Nephron progenitor cell (in vitro differentiated cells): ENCODE data around the gene PDZD4.

Experiments
- DNase-seq: peaks from one replicate; pipeline ENCODE4 v3.0.0; 2021
- H3K27ac Mint-ChIP-seq: 2 replicates; pipeline ENCODE4 v1.8.0; 2021; ENCODE audit warnings: mild to moderate bottlenecking, moderate library complexity, mixed read lengths
- H3K27me3 Mint-ChIP-seq: 2 replicates; pipeline ENCODE4 v1.8.0; 2021; ENCODE audit warnings: mild to moderate bottlenecking, low read depth, mixed read lengths; ENCODE audit not compliant: poor library complexity
- H3K36me3 Mint-ChIP-seq: 2 replicates; pipeline ENCODE4 v1.8.0; 2021; ENCODE audit warnings: low read depth, mixed read lengths
- H3K4me1 Mint-ChIP-seq: 2 replicates; pipeline ENCODE4 v1.8.0; 2021; ENCODE audit warnings: mixed read lengths
- H3K4me3 Mint-ChIP-seq: 2 replicates; pipeline ENCODE4 v1.8.0; 2021; ENCODE audit warnings: mild to moderate bottlenecking, moderate library complexity, mixed read lengths
- H3K9me3 Mint-ChIP-seq: 2 replicates; pipeline ENCODE4 v1.8.0; 2021; ENCODE audit warnings: mild to moderate bottlenecking, moderate library complexity, mixed read lengths
- TF ChIP-seq, protein P1 (sequence below): fragments of 200-600 bp; sonication (generic); IDR thresholded peaks from 2 replicates; pipeline ENCODE4 v1.5.0; 2021; ENCODE audit warnings: antibody characterized with exemption

Gene PDZD4

GRCh38 chrX:153861733-153862310, 31.5 kb upstream of the PDZD4 start:
- H3K4me3 Mint-ChIP-seq = no peak overlapping the region
- peaks cover 65% of the 10 kb centered on the region for H3K9me3 Mint-ChIP-seq
- TF ChIP-seq, protein P1, sequence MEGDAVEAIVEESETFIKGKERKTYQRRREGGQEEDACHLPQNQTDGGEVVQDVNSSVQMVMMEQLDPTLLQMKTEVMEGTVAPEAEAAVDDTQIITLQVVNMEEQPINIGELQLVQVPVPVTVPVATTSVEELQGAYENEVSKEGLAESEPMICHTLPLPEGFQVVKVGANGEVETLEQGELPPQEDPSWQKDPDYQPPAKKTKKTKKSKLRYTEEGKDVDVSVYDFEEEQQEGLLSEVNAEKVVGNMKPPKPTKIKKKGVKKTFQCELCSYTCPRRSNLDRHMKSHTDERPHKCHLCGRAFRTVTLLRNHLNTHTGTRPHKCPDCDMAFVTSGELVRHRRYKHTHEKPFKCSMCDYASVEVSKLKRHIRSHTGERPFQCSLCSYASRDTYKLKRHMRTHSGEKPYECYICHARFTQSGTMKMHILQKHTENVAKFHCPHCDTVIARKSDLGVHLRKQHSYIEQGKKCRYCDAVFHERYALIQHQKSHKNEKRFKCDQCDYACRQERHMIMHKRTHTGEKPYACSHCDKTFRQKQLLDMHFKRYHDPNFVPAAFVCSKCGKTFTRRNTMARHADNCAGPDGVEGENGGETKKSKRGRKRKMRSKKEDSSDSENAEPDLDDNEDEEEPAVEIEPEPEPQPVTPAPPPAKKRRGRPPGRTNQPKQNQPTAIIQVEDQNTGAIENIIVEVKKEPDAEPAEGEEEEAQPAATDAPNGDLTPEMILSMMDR = no peak
- no peak for DNase-seq
- peaks cover 7% of the 10 kb centered on the region for H3K36me3 Mint-ChIP-seq
- H3K4me1 Mint-ChIP-seq = peaks cover 4% of the 10 kb centered on the region
- H3K27me3 Mint-ChIP-seq = peaks cover 6% of the 10 kb centered on the region
- H3K27ac Mint-ChIP-seq = no peak overlapping the region

DNA sequence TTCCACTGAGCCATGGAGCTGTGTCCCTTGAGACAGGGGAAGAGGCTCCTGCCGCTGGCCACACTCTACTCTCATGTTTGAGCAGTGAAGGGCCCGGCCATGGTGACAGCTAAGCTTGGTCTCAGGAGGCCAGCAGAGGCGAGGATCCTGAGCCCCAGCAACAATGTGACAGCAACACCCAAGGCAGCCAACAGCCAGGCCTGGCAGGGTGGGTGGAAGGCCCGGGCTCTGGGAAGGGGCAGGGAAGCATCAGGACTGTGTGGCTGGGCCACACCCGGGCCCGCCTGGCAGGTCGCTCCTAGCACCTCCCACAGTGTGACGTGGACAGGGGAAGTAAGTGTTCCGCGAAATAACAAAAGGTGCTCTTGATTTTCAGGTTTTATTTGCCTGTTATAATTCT, 30.8 kb upstream of the PDZD4 start:
- Mint-ChIP-seq H3K36me3 (peaks cover 7% of the 10 kb centered on the region), H3K4me1 (peaks cover 4% of the 10 kb centered on the region), H3K9me3 (peaks cover 65% of the 10 kb centered on the region), H3K4me3 (no peak overlapping the region), H3K27me3 (peaks cover 6% of the 10 kb centered on the region), H3K27ac (no peak overlapping the region)
- TF ChIP-seq, protein P1 = no peak
- DNase-seq = no peak

DNA sequence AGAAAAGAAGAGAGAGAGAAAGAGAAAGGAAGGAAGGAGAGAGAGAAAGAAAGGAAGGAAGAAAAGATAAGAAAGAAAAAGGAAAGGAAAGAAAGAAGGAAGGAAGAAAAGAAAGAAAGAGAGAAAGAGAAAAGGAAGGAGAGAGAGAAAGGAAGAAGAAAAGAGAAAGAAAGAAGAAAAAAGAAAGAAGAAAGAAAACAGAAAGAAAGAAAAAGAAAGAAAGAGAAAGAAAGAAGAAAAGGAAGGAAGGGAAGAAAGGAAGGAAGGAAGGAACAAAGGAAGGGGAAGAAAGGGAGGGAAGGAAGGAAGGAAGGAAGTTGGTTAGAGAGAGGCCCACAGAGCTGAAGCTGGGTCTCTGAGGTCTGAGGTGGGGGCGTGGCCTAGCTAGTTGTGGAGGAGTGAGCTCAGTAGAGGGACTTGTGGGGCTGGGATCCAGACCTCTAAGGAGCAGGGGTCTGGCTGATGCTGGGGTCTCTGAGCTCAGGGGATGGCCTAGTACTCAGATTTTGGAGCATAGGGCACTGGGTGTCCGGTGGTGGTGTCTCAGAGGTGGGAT, 27.1 kb upstream of the PDZD4 start:
- H3K4me1 Mint-ChIP-seq = peaks cover 4% of the 10 kb centered on the region
- no peak for DNase-seq
- TF ChIP-seq, protein P1 = no peak
- H3K36me3 Mint-ChIP-seq = no peaks in the 10 kb centered on the region
- peaks cover 6% of the 10 kb centered on the region for H3K27me3 Mint-ChIP-seq
- peaks cover 74% of the 10 kb centered on the region for H3K9me3 Mint-ChIP-seq
- no peak overlapping the region for H3K27ac Mint-ChIP-seq
- H3K4me3 Mint-ChIP-seq = no peak overlapping the region

- Mint-ChIP-seq H3K27ac (no peak overlapping the region), H3K36me3 (no peaks in the 10 kb centered on the region), H3K4me3 (no peak overlapping the region), H3K27me3 (peaks cover 10% of the 10 kb centered on the region), H3K4me1 (no peaks in the 10 kb centered on the region), H3K9me3 (peaks cover 75% of the 10 kb centered on the region)
- DNase-seq = no peak
- TF ChIP-seq, protein P1 = no peak
Observed at GRCh38 chrX:153854702-153855101, 24.4 kb upstream of the PDZD4 start.

- Mint-ChIP-seq H3K4me3 (no peak overlapping the region), H3K4me1 (no peaks in the 10 kb centered on the region), H3K9me3 (peaks cover 74% of the 10 kb centered on the region), H3K27ac (no peak overlapping the region), H3K36me3 (no peaks in the 10 kb centered on the region), H3K27me3 (peaks cover 7% of the 10 kb centered on the region)
- DNase-seq = no peak
- TF ChIP-seq, protein P1 = no peak
Observed at GRCh38 chrX:153853902-153854267, 23.5 kb upstream of the PDZD4 start.
